Activated T-helper 1 cell treated with Interleukin-2 at 50 U/mL for 16 hours (primary cell): Measurements from ENCODE around the gene PAK5.

Source experiments
- DNase-seq: peaks from one replicate; pipeline ENCODE4 v3.0.0-alpha.2; 2020; ENCODE audit warnings: low read depth

Gene PAK5

GRCh38 chr20:9838378-9839295, at the start of gene PAK5:
Gene PAK5 (minus strand): TSS chr20:9839076. CDS start chr20:9644328, 194,748 bp downstream.
- no peak for DNase-seq

GRCh38 chr20:9887706-9888105, 48.8 kb upstream of the PAK5 start:
- DNase-seq = no peak

- DNase-seq = no peak
These were observed 47.4 kb upstream of the PAK5 start for GRCh38 chr20:9886227-9886626.

- DNase-seq = no peak
These were observed 45.8 kb upstream of the PAK5 start for GRCh38 chr20:9884666-9885065.

- DNase-seq = no peak
These were observed 45.2 kb upstream of the PAK5 start for GRCh38 chr20:9884061-9884460.

GRCh38 chr20:9877932-9878495, 39.1 kb upstream of the PAK5 start:
- DNase-seq = no peak

- DNase-seq = no peak
These were observed 28.5 kb upstream of the PAK5 start for GRCh38 chr20:9867196-9867980.

GRCh38 chr20:9852566-9852965, 13.7 kb upstream of the PAK5 start:
- no peak for DNase-seq

GRCh38 chr20:9839626-9840025, 750 bp upstream of the PAK5 start:
- DNase-seq = no peak

GRCh38 chr20:9838035-9838377, 870 bp downstream of the PAK5 start:
- no peak for DNase-seq

GRCh38 chr20:9837634-9838033, 1.2 kb downstream of the PAK5 start:
- DNase-seq = no peak

- DNase-seq = no peak
These were observed 3.6 kb downstream of the PAK5 start for GRCh38 chr20:9835302-9835701.

- no peak for DNase-seq
These were observed 7.8 kb downstream of the PAK5 start for GRCh38 chr20:9831032-9831431.

GRCh38 chr20:9829835-9830234, 9.0 kb downstream of the PAK5 start:
- DNase-seq = no peak

- DNase-seq = no peak
These were observed 21.2 kb downstream of the PAK5 start for GRCh38 chr20:9817654-9818053.

- DNase-seq = no peak
These were observed 23.2 kb downstream of the PAK5 start for GRCh38 chr20:9815632-9816031.

GRCh38 chr20:9810738-9811137, 28.1 kb downstream of the PAK5 start:
- DNase-seq = no peak

GRCh38 chr20:9809271-9809670, 29.6 kb downstream of the PAK5 start:
- DNase-seq = no peak

- DNase-seq = no peak
These were observed 30.7 kb downstream of the PAK5 start for GRCh38 chr20:9808166-9808565.

GRCh38 chr20:9807136-9807535, 31.7 kb downstream of the PAK5 start:
- DNase-seq = no peak

GRCh38 chr20:9800421-9800820, 38.5 kb downstream of the PAK5 start:
- DNase-seq = no peak

- no peak for DNase-seq
These were observed 44.0 kb downstream of the PAK5 start for GRCh38 chr20:9794831-9795230.

- DNase-seq = no peak
These were observed 46.2 kb downstream of the PAK5 start for GRCh38 chr20:9792674-9793073.
